ENCODE results near the gene DLX1.

DLX1 gene

DNA sequence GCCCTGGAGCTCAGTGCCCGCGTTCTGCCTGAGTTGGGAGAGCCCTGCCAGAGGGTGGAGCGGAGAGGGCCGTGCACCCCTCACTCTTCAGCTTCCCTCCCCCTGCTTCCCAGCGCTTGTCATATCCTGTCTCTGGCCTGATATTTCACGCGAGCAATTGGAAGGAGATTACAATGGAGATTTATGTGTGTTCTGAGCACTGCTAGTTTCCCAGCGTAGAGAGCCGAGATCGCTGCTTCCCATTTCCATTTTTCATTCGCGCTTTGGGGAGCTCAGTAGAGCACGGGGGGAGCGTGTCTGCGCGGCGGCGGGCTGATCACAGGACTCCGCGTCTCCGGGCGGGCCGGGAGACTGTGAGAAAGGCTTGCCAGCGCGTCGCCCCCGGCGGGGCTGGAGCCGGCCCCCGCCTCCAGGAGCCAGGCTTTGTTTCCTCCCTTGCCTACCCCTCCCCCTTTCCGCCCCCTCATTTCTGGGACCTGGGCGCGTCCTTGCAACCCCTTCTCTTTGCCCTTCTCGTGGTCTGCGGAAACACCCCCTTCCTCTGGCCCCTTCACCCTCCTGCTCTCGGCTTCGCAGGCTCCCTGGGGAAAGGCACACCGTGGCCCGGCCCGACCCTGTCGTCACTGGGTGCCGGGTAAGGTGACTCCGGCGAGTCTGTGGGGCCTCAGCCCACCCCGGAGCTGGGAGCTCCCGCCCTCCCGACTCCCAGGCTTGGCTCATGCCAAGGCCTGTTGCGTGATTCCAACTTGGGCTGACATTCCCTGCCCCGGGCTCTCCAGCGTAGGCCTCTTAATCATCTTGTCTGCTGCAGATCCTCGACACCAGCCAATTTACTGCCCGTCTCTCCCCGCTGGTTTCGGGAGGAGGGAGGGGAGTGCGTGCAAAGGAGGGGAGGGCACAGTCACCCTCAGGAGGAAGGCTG is 11.6 kb downstream of the DLX1 start (continued):
- TF ChIP-seq, protein P1, sequence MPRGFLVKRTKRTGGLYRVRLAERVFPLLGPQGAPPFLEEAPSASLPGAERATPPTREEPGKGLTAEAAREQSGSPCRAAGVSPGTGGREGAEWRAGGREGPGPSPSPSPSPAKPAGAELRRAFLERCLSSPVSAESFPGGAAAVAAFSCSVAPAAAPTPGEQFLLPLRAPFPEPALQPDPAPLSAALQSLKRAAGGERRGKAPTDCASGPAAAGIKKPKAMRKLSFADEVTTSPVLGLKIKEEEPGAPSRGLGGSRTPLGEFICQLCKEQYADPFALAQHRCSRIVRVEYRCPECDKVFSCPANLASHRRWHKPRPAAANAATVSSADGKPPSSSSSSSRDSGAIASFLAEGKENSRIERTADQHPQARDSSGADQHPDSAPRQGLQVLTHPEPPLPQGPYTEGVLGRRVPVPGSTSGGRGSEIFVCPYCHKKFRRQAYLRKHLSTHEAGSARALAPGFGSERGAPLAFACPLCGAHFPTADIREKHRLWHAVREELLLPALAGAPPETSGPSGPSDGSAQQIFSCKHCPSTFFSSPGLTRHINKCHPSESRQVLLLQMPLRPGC (tag by site-specific recombination; IDR thresholded peaks at IDR 0.05), result 0 out of 2 replicates have a peak, but pooled peaks have one; percentile 60

DNA sequence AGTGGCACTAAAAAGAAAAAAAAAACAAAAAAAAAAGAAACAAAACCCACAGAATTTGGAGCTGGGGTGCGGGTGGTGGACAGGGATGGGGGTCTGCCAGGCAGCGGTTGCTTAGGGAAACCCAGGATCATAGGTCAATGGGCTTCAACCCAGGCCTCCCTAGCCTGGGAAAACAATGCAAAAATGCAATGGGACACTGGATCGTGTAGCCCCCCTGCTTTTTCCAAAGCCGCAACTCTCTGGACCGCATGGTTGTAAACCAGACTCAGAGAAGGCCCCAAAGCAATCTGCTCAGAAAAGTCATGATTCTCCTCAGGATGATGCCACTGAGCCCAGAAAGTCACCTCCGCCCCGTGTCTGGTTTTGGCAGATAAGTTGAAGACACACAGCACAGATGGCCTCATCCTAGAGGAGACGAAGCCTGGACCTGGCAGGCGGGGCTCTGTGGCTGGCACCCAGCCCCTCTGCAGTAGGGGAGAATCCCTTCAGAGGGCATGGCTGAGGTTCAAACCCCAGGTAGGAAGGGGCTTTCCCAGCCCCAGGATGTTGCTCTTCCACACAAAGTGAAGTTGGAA is 12.3 kb downstream of the DLX1 start:
- TF ChIP-seq, protein P2, sequence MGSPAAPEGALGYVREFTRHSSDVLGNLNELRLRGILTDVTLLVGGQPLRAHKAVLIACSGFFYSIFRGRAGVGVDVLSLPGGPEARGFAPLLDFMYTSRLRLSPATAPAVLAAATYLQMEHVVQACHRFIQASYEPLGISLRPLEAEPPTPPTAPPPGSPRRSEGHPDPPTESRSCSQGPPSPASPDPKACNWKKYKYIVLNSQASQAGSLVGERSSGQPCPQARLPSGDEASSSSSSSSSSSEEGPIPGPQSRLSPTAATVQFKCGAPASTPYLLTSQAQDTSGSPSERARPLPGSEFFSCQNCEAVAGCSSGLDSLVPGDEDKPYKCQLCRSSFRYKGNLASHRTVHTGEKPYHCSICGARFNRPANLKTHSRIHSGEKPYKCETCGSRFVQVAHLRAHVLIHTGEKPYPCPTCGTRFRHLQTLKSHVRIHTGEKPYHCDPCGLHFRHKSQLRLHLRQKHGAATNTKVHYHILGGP (tag by site-specific recombination; IDR thresholded peaks at IDR 0.05), result no peak
- TF ChIP-seq ZNF292 (tag by site-specific recombination; IDR thresholded peaks at IDR 0.05; ENCODE audit: borderline replicate concordance, low read depth) (no peak), SP2 (tag by site-specific recombination; IDR thresholded peaks at IDR 0.05) (peak; percentile 19; the same call in 1 of the 2 replicates), ZNF138 (tag by site-specific recombination; IDR thresholded peaks at IDR 0.05; ENCODE audit: borderline replicate concordance) (no peak), ZNF560 (tag by site-specific recombination; IDR thresholded peaks at IDR 0.05; ENCODE audit: borderline replicate concordance) (no peak), ZBTB1 (tag by site-specific recombination; IDR thresholded peaks at IDR 0.05) (no peak), ZNF274 (IDR thresholded peaks at IDR 0.05; ENCODE audit: low read length) (no peak), ZNF274 (tag by site-specific recombination; IDR thresholded peaks at IDR 0.05; ENCODE audit: borderline replicate concordance) (no peak), ZNF530 (tag by site-specific recombination; IDR thresholded peaks at IDR 0.05; ENCODE audit: low read depth) (no peak), ZNF701 (tag by site-specific recombination; IDR thresholded peaks at IDR 0.05) (no peak), ZNF777 (tag by site-specific recombination; IDR thresholded peaks at IDR 0.05; ENCODE audit: borderline replicate concordance) (no peak), IKZF3 (tag by site-specific recombination; IDR thresholded peaks at IDR 0.05) (0 out of 2 replicates have a peak, but pooled peaks have one; percentile 12), ZNF335 (tag by site-specific recombination; conservative IDR thresholded peaks at IDR 0.05) (0 out of 2 replicates have a peak, but pooled peaks have one; percentile 1), WT1 (tag by site-specific recombination; IDR thresholded peaks at IDR 0.05) (0 out of 2 replicates have a peak, but pooled peaks have one; percentile 3), ZNF544 (tag by site-specific recombination; IDR thresholded peaks at IDR 0.05) (no peak), ZNF391 (tag by site-specific recombination; IDR thresholded peaks at IDR 0.05; ENCODE audit: borderline replicate concordance, low read depth) (peak; percentile 19; the same call in 1 of the 2 replicates), ZNF501 (tag by site-specific recombination; IDR thresholded peaks at IDR 0.05) (no peak), GLIS2 (tag by site-specific recombination; IDR thresholded peaks at IDR 0.05) (no peak), SP3 (tag by site-specific recombination; IDR thresholded peaks at IDR 0.05) (no peak), SETDB1 (IDR thresholded peaks at IDR 0.05; ENCODE audit: insufficient read length, low read length) (no peak), ZNF184 (tag by site-specific recombination; IDR thresholded peaks at IDR 0.05) (no peak), YY2 (tag by site-specific recombination; IDR thresholded peaks at IDR 0.05) (no peak), ZBTB8A (tag by site-specific recombination; IDR thresholded peaks at IDR 0.05) (no peak), ZNF324 (tag by site-specific recombination; IDR thresholded peaks at IDR 0.05) (no peak), SCRT1 (tag by site-specific recombination; IDR thresholded peaks at IDR 0.05; ENCODE audit: borderline replicate concordance) (no peak), ZNF529 (tag by site-specific recombination; IDR thresholded peaks at IDR 0.05; ENCODE audit: insufficient replicate concordance) (no peak)
- TF ChIP-seq, protein P3, sequence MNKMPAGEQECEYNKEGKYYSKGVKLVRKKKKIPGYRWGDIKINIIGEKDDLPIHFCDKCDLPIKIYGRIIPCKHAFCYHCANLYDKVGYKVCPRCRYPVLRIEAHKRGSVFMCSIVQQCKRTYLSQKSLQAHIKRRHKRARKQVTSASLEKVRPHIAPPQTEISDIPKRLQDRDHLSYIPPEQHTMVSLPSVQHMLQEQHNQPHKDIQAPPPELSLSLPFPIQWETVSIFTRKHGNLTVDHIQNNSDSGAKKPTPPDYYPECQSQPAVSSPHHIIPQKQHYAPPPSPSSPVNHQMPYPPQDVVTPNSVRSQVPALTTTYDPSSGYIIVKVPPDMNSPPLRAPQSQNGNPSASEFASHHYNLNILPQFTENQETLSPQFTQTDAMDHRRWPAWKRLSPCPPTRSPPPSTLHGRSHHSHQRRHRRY (tag by site-specific recombination; IDR thresholded peaks at IDR 0.05), result no peak
- TF ChIP-seq, protein P4, sequence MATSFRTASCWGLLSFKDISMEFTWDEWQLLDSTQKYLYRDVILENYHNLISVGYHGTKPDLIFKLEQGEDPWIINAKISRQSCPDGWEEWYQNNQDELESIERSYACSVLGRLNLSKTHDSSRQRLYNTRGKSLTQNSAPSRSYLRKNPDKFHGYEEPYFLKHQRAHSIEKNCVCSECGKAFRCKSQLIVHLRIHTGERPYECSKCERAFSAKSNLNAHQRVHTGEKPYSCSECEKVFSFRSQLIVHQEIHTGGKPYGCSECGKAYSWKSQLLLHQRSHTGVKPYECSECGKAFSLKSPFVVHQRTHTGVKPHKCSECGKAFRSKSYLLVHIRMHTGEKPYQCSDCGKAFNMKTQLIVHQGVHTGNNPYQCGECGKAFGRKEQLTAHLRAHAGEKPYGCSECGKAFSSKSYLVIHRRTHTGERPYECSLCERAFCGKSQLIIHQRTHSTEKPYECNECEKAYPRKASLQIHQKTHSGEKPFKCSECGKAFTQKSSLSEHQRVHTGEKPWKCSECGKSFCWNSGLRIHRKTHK (tag by site-specific recombination; IDR thresholded peaks at IDR 0.05), result no peak
- POLR2A ChIA-PET, result interaction anchor here (1.7 to 8.7 kb wide), 7 partner anchors 13 to 204 kb away, joined by 6 to 147 read pairs (median 16); partner anchors contain the start of genes DLX1, HAT1 and SLC25A12
- Histone ChIP-seq H3K36me3 (ENCODE audit: control insufficient read depth in 2 of 2, insufficient read depth in 1 of 2, low read length in 2 of 2) (peaks cover 0 to 22% of the 10 kb centered on the region in 2 experiments; a peak in 1 of 3 replicates), H3K4me1 (ENCODE audit: control insufficient read depth, insufficient read depth, low read length) (peaks cover 12% of the 10 kb centered on the region), H3K27ac (ENCODE audit: extremely low read depth, low read depth, low read length) (peak overlapping the region; percentile 99), H3K9me3 (ENCODE audit: control insufficient read depth, insufficient read depth, low read depth, low read length) (no peaks in the 10 kb centered on the region), H3K4me3 (ENCODE audit: low read depth, low read length) (peak overlapping the region; percentile 83)
- CTCF ChIA-PET, result interaction anchor here (0.9 to 1.0 kb wide), 2 partner anchors 16 to 286 kb away, joined by 3 read pairs; no protein-coding TSS in a partner anchor
